DOHH2 (cell line): Measurements from ENCODE around the gene PCDH15.

ENCODE experiments used
- H3F3A ChIP-seq: fragments of 200-600 bp; sonication (generic), shearing (Covaris generic); 2 replicates; pipeline ENCODE4 v1.6.0; 2016; ENCODE audit warnings: antibody characterized with exemption, mild to moderate bottlenecking; ENCODE audit not compliant: control insufficient read depth, insufficient read depth
- H3K27ac ChIP-seq: fragments of 200-600 bp; sonication (generic); 2 replicates; pipeline ENCODE4 v1.5.1; 2014; ENCODE audit warnings: low read depth, mild to moderate bottlenecking, low read length, moderate library complexity
- H3K27me3 ChIP-seq: fragments of 200-600 bp; sonication (generic); 2 replicates; pipeline ENCODE4 v1.6.1; 2014; ENCODE audit warnings: mild to moderate bottlenecking, low read length, mixed read lengths; ENCODE audit not compliant: control insufficient read depth
- H3K36me3 ChIP-seq: fragments of 200-600 bp; sonication (generic); 2 replicates; pipeline ENCODE4 v1.6.1; 2014; ENCODE audit warnings: mild to moderate bottlenecking, low read length, moderate library complexity, mixed read lengths; ENCODE audit not compliant: control insufficient read depth
- H3K4me1 ChIP-seq: fragments of 200-600 bp; sonication (generic); 2 replicates; pipeline ENCODE4 v1.6.1; 2014; ENCODE audit warnings: mild to moderate bottlenecking, low read length, mixed read lengths; ENCODE audit not compliant: control insufficient read depth
- H3K4me2 ChIP-seq: fragments of 200-600 bp; sonication (generic); 2 replicates; pipeline ENCODE4 v1.6.0; 2014; ENCODE audit warnings: mild to moderate bottlenecking, low read length, moderate library complexity
- H3K4me3 ChIP-seq: fragments of 200-600 bp; sonication (generic); 2 replicates; pipeline ENCODE4 v1.5.1; 2014; ENCODE audit warnings: mild to moderate bottlenecking, low read length, mixed read lengths
- H3K79me2 ChIP-seq: fragments of 200-600 bp; sonication (generic); 2 replicates; pipeline ENCODE4 v1.6.1; 2014; ENCODE audit warnings: mild to moderate bottlenecking, low read length, mixed read lengths; ENCODE audit not compliant: control insufficient read depth
- H3K9me2 ChIP-seq: fragments of 200-600 bp; sonication (generic); replicated peaks from 2 replicates; pipeline ENCODE4 v1.6.1; 2014; ENCODE audit warnings: mild to moderate bottlenecking, low read length, mixed read lengths; ENCODE audit not compliant: control insufficient read depth
- H3K9me3 ChIP-seq: fragments of 200-600 bp; sonication (generic); 2 replicates; pipeline ENCODE4 v1.6.1; 2014; ENCODE audit warnings: antibody characterized with exemption, low read length, mixed read lengths; ENCODE audit not compliant: control insufficient read depth, insufficient read depth
- H4K20me1 ChIP-seq: fragments of 200-600 bp; sonication (generic); 2 replicates; pipeline ENCODE4 v1.6.0; 2014; ENCODE audit warnings: low read depth, mild to moderate bottlenecking, antibody characterized with exemption, low read length, moderate library complexity; ENCODE audit not compliant: control insufficient read depth, insufficient read depth
- EZH2phosphoT487 ChIP-seq: fragments of 200-600 bp; sonication (generic); IDR thresholded peaks from 2 replicates; pipeline ENCODE4 v1.6.1; 2017; ENCODE audit warnings: borderline replicate concordance, mild to moderate bottlenecking, antibody characterized with exemption, low read length, moderate library complexity, mixed read lengths
- TF ChIP-seq, protein P1 (sequence below): fragments of 200-600 bp; sonication (generic); IDR thresholded peaks from one replicate; pipeline ENCODE4 v1.5.1; 2014; ENCODE audit warnings: antibody characterized with exemption, mild to moderate bottlenecking, low read depth, low read length; ENCODE audit not compliant: poor library complexity, severe bottlenecking

PCDH15 gene

GRCh38 chr10:53839440-53840039 lies 961.5 kb downstream of the PCDH15 start:
- Histone ChIP-seq H3K4me2 (no peak overlapping the region), H3K27me3 (no peaks in the 10 kb centered on the region), H3K9me2 (no peaks in the 10 kb centered on the region), H3K4me3 (no peak overlapping the region), H3K4me1 (no peaks in the 10 kb centered on the region), H3K36me3 (no peaks in the 10 kb centered on the region), H3F3A (no peaks in the 10 kb centered on the region), H3K9me3 (no peaks in the 10 kb centered on the region), H4K20me1 (no peaks in the 10 kb centered on the region), H3K79me2 (no peaks in the 10 kb centered on the region), H3K27ac (no peak overlapping the region)
- no peak for TF ChIP-seq EZH2phosphoT487
- TF ChIP-seq, protein P1, sequence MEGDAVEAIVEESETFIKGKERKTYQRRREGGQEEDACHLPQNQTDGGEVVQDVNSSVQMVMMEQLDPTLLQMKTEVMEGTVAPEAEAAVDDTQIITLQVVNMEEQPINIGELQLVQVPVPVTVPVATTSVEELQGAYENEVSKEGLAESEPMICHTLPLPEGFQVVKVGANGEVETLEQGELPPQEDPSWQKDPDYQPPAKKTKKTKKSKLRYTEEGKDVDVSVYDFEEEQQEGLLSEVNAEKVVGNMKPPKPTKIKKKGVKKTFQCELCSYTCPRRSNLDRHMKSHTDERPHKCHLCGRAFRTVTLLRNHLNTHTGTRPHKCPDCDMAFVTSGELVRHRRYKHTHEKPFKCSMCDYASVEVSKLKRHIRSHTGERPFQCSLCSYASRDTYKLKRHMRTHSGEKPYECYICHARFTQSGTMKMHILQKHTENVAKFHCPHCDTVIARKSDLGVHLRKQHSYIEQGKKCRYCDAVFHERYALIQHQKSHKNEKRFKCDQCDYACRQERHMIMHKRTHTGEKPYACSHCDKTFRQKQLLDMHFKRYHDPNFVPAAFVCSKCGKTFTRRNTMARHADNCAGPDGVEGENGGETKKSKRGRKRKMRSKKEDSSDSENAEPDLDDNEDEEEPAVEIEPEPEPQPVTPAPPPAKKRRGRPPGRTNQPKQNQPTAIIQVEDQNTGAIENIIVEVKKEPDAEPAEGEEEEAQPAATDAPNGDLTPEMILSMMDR, result no peak

DNA sequence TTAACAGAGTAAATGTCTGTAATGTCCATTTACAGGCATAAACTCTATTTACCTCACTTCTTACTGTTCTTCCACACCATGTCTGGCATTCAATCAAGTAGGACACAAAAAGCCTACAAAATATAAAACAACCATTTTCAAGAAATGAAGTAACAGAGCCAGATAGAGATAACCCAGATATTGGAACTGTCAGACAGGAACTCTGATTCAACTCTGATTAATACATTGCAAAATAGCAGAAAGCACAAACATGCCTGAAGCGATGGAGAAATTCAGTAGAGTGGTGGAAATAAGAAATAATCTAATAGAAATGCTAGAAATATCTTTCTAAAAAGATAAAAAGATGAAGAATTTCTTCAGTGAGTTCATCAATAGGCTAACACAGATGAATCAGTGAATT lies 964.4 kb downstream of the PCDH15 start:
- TF ChIP-seq, protein P1, result no peak
- TF ChIP-seq EZH2phosphoT487, result no peak
- no peaks in the 10 kb centered on the region for H3K79me2 ChIP-seq
- H3K4me2 ChIP-seq, result no peak overlapping the region

GRCh38 chr10:53833908-53834307 lies 967.1 kb downstream of the PCDH15 start:
- H3F3A ChIP-seq, result no peaks in the 10 kb centered on the region
- no peak overlapping the region for H3K4me2 ChIP-seq
- no peaks in the 10 kb centered on the region for H3K79me2 ChIP-seq

More for the DNA sequence above, 964.4 kb downstream of the PCDH15 start:
- no peaks in the 10 kb centered on the region for H3K27me3 ChIP-seq
- H4K20me1 ChIP-seq, result no peaks in the 10 kb centered on the region
- no peaks in the 10 kb centered on the region for H3F3A ChIP-seq
- no peaks in the 10 kb centered on the region for H3K4me1 ChIP-seq
- H3K9me3 ChIP-seq, result no peaks in the 10 kb centered on the region
- H3K27ac ChIP-seq, result no peak overlapping the region
- H3K36me3 ChIP-seq, result no peaks in the 10 kb centered on the region
- H3K4me3 ChIP-seq, result no peak overlapping the region
- no peaks in the 10 kb centered on the region for H3K9me2 ChIP-seq

More at GRCh38 chr10:53833908-53834307, 967.1 kb downstream of the PCDH15 start:
- no peak for TF ChIP-seq EZH2phosphoT487
- TF ChIP-seq, protein P1, result no peak
- Histone ChIP-seq H3K27ac (no peak overlapping the region), H3K36me3 (no peaks in the 10 kb centered on the region), H3K27me3 (no peaks in the 10 kb centered on the region), H3K4me1 (no peaks in the 10 kb centered on the region), H3K9me3 (no peaks in the 10 kb centered on the region), H4K20me1 (no peaks in the 10 kb centered on the region), H3K9me2 (no peaks in the 10 kb centered on the region), H3K4me3 (no peak overlapping the region)
